Thyroid gland (tissue), 4 donors: ENCODE results near the gene STRBP.

Experiments
- CTCF ChIP-seq, 6 experiments: fragments of 200-600 bp in 3 of 6; fragments of 450-650 bp in 3 of 6; sonication (generic) in 3 of 6; IDR thresholded peaks; one replicate each; pipeline ENCODE4 v1.5.1; 2016 to 2019; ENCODE audit warnings: antibody characterized with exemption in 6 of 6, mild to moderate bottlenecking in 2 of 6, inconsistent platforms in 1 of 6, moderate library complexity in 1 of 6
- POLR2A ChIP-seq, 2 donors: fragments of 450-650 bp; IDR thresholded peaks; one replicate each; pipeline ENCODE4 v1.6.1; 2017; ENCODE audit warnings: antibody characterized with exemption in 2 of 2, mild to moderate bottlenecking in 2 of 2, moderate library complexity in 1 of 2

GRCh38 chr9:123097430-123098095, 170.8 kb downstream of the STRBP start:
- TF ChIP-seq POLR2A (IDR thresholded peaks at IDR 0.05): no peak
- TF ChIP-seq CTCF (IDR thresholded peaks at IDR 0.05): no peak
